ENCODE measurements around the gene ZNF423.

The ZNF423 gene

DNA sequence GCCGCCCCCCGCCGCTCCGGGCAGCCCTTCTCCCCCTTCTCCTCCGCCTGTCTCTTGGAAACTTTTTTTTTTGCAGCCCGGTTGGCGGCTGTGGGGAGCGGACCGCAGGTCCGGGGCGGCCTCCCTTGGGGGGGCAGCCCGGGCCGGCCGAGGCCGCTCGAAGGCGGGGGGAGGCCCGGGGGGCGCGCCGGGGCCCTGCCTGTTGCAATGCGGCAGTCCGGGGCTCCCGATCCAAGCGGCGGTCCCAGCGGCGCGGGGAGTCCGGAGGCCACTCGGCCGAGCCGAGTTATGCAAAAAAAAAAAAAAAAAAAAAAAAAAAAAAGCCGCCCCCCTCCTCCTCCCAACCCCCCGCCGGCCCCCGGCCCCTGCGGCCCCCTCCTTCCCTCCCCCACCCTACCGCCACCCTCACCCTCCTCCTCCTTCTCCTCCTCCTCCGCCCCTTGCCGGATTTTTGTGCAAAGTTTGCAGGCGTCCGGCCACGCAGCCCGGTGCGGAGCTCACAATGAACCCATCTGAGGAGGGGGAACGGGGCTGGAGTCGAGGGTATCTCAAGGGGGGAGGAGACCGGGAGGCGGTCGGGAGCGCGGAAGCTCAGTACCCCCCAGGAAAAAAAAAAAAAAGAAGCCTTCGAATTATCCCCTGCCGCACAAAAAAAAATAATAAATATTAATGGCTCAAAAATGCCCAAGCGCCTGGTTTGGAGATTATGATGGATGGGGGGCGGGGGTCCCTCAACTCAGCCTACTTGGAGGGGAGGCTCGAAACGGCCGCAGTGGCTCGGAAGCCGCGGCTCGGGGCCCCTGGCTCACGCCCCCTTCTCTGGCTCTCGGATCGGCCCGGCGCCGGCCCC, at the start of gene ZNF423:
ZNF423 (minus strand) TSS at position 291 of the 850 bp plus-strand sequence. CDS start 338 bp downstream, outside the sequence.
- DNase-seq, result no peak
- TF ChIP-seq, protein P1, sequence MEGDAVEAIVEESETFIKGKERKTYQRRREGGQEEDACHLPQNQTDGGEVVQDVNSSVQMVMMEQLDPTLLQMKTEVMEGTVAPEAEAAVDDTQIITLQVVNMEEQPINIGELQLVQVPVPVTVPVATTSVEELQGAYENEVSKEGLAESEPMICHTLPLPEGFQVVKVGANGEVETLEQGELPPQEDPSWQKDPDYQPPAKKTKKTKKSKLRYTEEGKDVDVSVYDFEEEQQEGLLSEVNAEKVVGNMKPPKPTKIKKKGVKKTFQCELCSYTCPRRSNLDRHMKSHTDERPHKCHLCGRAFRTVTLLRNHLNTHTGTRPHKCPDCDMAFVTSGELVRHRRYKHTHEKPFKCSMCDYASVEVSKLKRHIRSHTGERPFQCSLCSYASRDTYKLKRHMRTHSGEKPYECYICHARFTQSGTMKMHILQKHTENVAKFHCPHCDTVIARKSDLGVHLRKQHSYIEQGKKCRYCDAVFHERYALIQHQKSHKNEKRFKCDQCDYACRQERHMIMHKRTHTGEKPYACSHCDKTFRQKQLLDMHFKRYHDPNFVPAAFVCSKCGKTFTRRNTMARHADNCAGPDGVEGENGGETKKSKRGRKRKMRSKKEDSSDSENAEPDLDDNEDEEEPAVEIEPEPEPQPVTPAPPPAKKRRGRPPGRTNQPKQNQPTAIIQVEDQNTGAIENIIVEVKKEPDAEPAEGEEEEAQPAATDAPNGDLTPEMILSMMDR (IDR thresholded peaks at IDR 0.05), result no peak
- Histone ChIP-seq H3K27ac (peak within 1 kb of the TSS; percentile 86 to 89), H3K27me3 (no peaks in the 10 kb centered on the region), H3K9me3 (no peaks in the 10 kb centered on the region), H3K4me1 (peaks cover 0 to 47% (median 34%) of the 10 kb centered on the region in 4 donors), H3K36me3 (no peaks in the 10 kb centered on the region), H3K4me3 (peak within 1 kb of the TSS; percentile 74 to 86)
- intact Hi-C loops (cut with DNase I; ENCODE audit: low total_unique reads), result loop anchor here (2.0 to 10.0 kb wide), 4 partner anchors 21 to 889 kb away; partner anchors contain the start of gene CYLD

DNA sequence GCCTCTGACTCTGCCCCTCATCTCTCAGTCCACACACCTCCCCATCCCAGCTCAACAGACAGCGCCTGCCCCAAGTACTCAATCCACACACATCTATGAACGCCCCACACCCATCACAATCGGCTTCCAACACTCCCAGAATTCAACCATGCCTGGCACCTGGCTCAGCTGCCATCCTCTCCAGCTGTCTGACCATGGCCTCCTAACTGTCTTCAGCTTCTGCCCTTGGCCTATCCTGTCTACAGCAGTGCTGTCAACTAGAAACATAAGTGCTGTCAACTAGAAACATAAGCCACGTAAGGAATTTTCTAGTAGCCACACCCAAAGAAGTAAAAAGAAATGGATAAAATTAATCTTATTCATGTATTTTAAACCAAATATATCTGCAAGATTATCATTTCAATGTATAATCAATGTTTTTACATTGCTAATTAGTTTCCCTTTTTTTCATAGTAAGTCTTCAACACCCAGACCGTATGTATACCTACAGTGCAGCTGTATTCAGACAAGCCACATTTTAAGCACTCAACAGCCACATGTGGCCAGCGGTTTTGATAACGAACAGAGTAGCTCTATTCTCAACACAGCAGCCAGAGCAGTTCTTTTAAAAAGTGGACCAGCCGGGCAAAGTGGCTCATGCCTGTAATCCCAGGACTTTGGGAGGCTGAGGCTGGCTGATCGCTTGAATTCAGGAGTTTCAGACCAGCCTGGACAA, 48.6 kb upstream of the ZNF423 start:
- no peaks in the 10 kb centered on the region for H3K9me3 ChIP-seq
- no peak overlapping the region for H3K27ac ChIP-seq
- no peaks in the 10 kb centered on the region for H3K4me1 ChIP-seq
- no peak for DNase-seq
- intact Hi-C loops (cut with DNase I; ENCODE audit: low total_unique reads), result no loop called here
- H3K27me3 ChIP-seq, result no peaks in the 10 kb centered on the region
- H3K36me3 ChIP-seq, result no peaks in the 10 kb centered on the region
- no peak overlapping the region for H3K4me3 ChIP-seq
- TF ChIP-seq, protein P1 (IDR thresholded peaks at IDR 0.05), result no peak

- Histone ChIP-seq H3K4me1 (no peaks in the 10 kb centered on the region), H3K27ac (no peak overlapping the region), H3K36me3 (no peaks in the 10 kb centered on the region), H3K27me3 (no peaks in the 10 kb centered on the region), H3K9me3 (no peaks in the 10 kb centered on the region), H3K4me3 (no peak overlapping the region)
- TF ChIP-seq, protein P1 (IDR thresholded peaks at IDR 0.05), result no peak
- no peak for DNase-seq
- intact Hi-C loops (cut with DNase I; ENCODE audit: low total_unique reads), result no loop called here
Observed at GRCh38 chr16:49902908-49903307, 47.0 kb upstream of the ZNF423 start.

DNA sequence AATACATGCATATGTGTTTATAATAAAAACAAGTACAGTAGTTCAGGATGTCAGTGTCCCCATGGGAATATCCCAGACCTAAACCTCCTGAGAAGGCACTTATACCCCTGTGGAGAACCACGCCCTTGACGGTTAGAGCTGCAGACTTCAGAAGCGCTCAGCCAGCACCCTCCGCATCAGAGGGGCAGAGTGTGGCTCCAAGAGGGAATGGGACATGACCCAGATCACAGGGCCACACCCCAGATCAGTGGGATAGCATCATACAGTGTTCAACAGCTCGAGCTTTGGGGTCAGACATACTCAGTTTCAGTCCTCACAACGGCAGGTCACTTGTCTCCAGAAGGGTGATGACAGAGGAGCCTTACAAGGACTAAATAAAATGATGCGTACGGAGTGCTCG, 45.8 kb upstream of the ZNF423 start:
- intact Hi-C loops (cut with DNase I; ENCODE audit: low total_unique reads), result no loop called here
- Histone ChIP-seq H3K4me3 (no peak overlapping the region), H3K27ac (no peak overlapping the region)

GRCh38 chr16:49900875-49901274, 45.0 kb upstream of the ZNF423 start:
- H3K4me1 ChIP-seq, result no peaks in the 10 kb centered on the region
- TF ChIP-seq, protein P1 (IDR thresholded peaks at IDR 0.05), result no peak
- no peaks in the 10 kb centered on the region for H3K36me3 ChIP-seq
- H3K27ac ChIP-seq, result no peak overlapping the region
- no peaks in the 10 kb centered on the region for H3K9me3 ChIP-seq
- H3K27me3 ChIP-seq, result peaks cover 0 to 7% of the 10 kb centered on the region in 2 donors
- no peak for DNase-seq
- intact Hi-C loops (cut with DNase I; ENCODE audit: low total_unique reads), result no loop called here
- H3K4me3 ChIP-seq, result no peak overlapping the region

More for the DNA sequence above, 45.8 kb upstream of the ZNF423 start:
- H3K27me3 ChIP-seq, result peaks cover 0 to 3% of the 10 kb centered on the region in 2 donors
- H3K36me3 ChIP-seq, result no peaks in the 10 kb centered on the region
- TF ChIP-seq, protein P1 (IDR thresholded peaks at IDR 0.05), result no peak
- DNase-seq, result no peak
- H3K4me1 ChIP-seq, result no peaks in the 10 kb centered on the region
- no peaks in the 10 kb centered on the region for H3K9me3 ChIP-seq

Data from tibial artery (tissue), 4 donors.